HG02938 (cell line): ENCODE data around the gene MAPKAPK2.

ENCODE experiments used
- ATAC-seq: cut with Tn5 transposase; IDR thresholded peaks from one replicate; pipeline ENCODE4 v1.9.1; 2021; ENCODE audit warnings: mild to moderate bottlenecking, moderate library complexity; ENCODE audit not compliant: unreplicated experiment

The MAPKAPK2 gene

GRCh38 chr1:206717674-206717989, 32.9 kb downstream of the MAPKAPK2 start:
- no peak for ATAC-seq

- ATAC-seq, result no peak
Measured at GRCh38 chr1:206719169-206719839, 34.6 kb downstream of the MAPKAPK2 start.

GRCh38 chr1:206721454-206721853, 36.7 kb downstream of the MAPKAPK2 start:
- no peak for ATAC-seq

GRCh38 chr1:206722751-206723461, 38.2 kb downstream of the MAPKAPK2 start:
- ATAC-seq, result no peak

- no peak for ATAC-seq
Measured at GRCh38 chr1:206723462-206723804, 38.7 kb downstream of the MAPKAPK2 start.

GRCh38 chr1:206723805-206724472, 39.2 kb downstream of the MAPKAPK2 start:
- ATAC-seq, result no peak

- ATAC-seq, result no peak
Measured at GRCh38 chr1:206725109-206725963, 40.6 kb downstream of the MAPKAPK2 start.

GRCh38 chr1:206727981-206728696, 43.4 kb downstream of the MAPKAPK2 start:
- ATAC-seq, result no peak

- no peak for ATAC-seq
Measured at GRCh38 chr1:206728697-206728987, 43.9 kb downstream of the MAPKAPK2 start.

- no peak for ATAC-seq
Measured at GRCh38 chr1:206729050-206729449, 44.3 kb downstream of the MAPKAPK2 start.

- no peak for ATAC-seq
Measured at GRCh38 chr1:206729507-206729906, 44.8 kb downstream of the MAPKAPK2 start.

GRCh38 chr1:206732508-206732907, 47.8 kb downstream of the MAPKAPK2 start:
- ATAC-seq, result no peak

GRCh38 chr1:206732992-206733391, 48.3 kb downstream of the MAPKAPK2 start:
- no peak for ATAC-seq

- no peak for ATAC-seq
Measured at GRCh38 chr1:206734499-206735142, 49.9 kb downstream of the MAPKAPK2 start.

GRCh38 chr1:206735553-206736031, 50.9 kb downstream of the MAPKAPK2 start:
- no peak for ATAC-seq

GRCh38 chr1:206736878-206737728, 52.4 kb downstream of the MAPKAPK2 start:
- no peak for ATAC-seq

GRCh38 chr1:206737729-206738201, 53.1 kb downstream of the MAPKAPK2 start:
- no peak for ATAC-seq

GRCh38 chr1:206738370-206739366, 54.0 kb downstream of the MAPKAPK2 start:
- no peak for ATAC-seq
